Neutrophil (primary cell): ENCODE measurements around the gene GTF2E1.
"Not testable (repeated sequence)": the region's sequence is repeated elsewhere in the genome, so short reads cannot be mapped to it uniquely, and the experiment has no call there.

ENCODE experiments used
- H3K27ac ChIP-seq: fragments of 200-600 bp; sonication (generic); 2 replicates; pipeline ENCODE4 v1.5.1; 2016; ENCODE audit warnings: mild to moderate bottlenecking, moderate library complexity
- H3K27me3 ChIP-seq: fragments of 200-600 bp; sonication (generic); 2 replicates; pipeline ENCODE4 v1.6.0; 2016; ENCODE audit warnings: mild to moderate bottlenecking
- H3K36me3 ChIP-seq: fragments of 200-600 bp; sonication (generic); 2 replicates; pipeline ENCODE4 v1.5.1; 2017
- H3K4me1 ChIP-seq, 2 experiments: fragments of 200-600 bp in 1 of 2; sonication (generic) in 1 of 2; 1 replicate in 1 of 2; 2 replicates in 1 of 2; pipeline versions ENCODE4 v1.5.1 to v1.6.1; 2013 to 2016; ENCODE audit warnings: low read depth in 1 of 2, low read length in 1 of 2, mild to moderate bottlenecking in 1 of 2, moderate library complexity in 1 of 2; ENCODE audit not compliant: control insufficient read depth in 1 of 2, insufficient read depth in 1 of 2
- H3K4me3 ChIP-seq, 2 experiments: fragments of 200-600 bp in 1 of 2; sonication (generic) in 1 of 2; 1 replicate in 1 of 2; 2 replicates in 1 of 2; pipeline ENCODE4 v1.5.1; 2013 to 2016; ENCODE audit warnings: low read depth in 1 of 2, low read length in 1 of 2, mild to moderate bottlenecking in 1 of 2, moderate library complexity in 1 of 2
- H3K9me3 ChIP-seq: fragments of 200-600 bp; sonication (generic); 2 replicates; pipeline ENCODE4 v1.5.1; 2016
- CTCF ChIP-seq: fragments of 200-600 bp; sonication (generic); IDR thresholded peaks from 2 replicates; pipeline ENCODE4 v1.5.1; 2016; ENCODE audit warnings: antibody characterized with exemption

Gene GTF2E1

GRCh38 chr3:120708408-120708807, 34.1 kb upstream of the GTF2E1 start:
- Histone ChIP-seq H3K9me3 (no peaks in the 10 kb centered on the region), H3K27me3 (no peaks in the 10 kb centered on the region), H3K27ac (no peak overlapping the region), H3K36me3 (no peaks in the 10 kb centered on the region), H3K4me3 (no peak overlapping the region), H3K4me1 (no peaks in the 10 kb centered on the region)
- TF ChIP-seq CTCF = no peak

GRCh38 chr3:120710369-120710768, 32.2 kb upstream of the GTF2E1 start:
- H3K4me1 ChIP-seq = no peaks in the 10 kb centered on the region
- H3K4me3 ChIP-seq = no peak overlapping the region
- no peaks in the 10 kb centered on the region for H3K36me3 ChIP-seq
- H3K27ac ChIP-seq = no peak overlapping the region
- H3K9me3 ChIP-seq = no peaks in the 10 kb centered on the region
- no peaks in the 10 kb centered on the region for H3K27me3 ChIP-seq
- no peak for TF ChIP-seq CTCF

DNA sequence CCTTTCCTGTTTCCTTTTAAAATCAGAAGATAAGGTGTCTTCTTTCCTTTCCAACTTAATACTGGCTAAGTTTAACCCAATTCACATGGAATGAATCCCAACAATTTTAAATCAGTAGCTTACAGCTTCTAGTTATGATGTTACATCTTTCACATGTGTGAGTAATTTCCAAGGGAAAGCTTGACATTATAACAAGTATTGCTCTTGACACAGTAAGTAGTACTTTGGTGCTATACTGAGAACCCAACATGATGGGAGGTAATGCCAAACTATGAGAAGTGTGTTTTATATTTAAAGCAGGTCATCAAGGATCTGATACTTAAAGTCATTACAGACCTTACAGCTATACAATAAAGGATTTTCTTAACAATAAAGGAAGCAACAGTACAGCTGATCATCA, 29.3 kb upstream of the GTF2E1 start:
- Histone ChIP-seq H3K27me3 (no peaks in the 10 kb centered on the region), H3K36me3 (no peaks in the 10 kb centered on the region), H3K27ac (no peak overlapping the region), H3K9me3 (no peaks in the 10 kb centered on the region), H3K4me1 (no peaks in the 10 kb centered on the region), H3K4me3 (no peak overlapping the region)
- no peak for TF ChIP-seq CTCF

DNA sequence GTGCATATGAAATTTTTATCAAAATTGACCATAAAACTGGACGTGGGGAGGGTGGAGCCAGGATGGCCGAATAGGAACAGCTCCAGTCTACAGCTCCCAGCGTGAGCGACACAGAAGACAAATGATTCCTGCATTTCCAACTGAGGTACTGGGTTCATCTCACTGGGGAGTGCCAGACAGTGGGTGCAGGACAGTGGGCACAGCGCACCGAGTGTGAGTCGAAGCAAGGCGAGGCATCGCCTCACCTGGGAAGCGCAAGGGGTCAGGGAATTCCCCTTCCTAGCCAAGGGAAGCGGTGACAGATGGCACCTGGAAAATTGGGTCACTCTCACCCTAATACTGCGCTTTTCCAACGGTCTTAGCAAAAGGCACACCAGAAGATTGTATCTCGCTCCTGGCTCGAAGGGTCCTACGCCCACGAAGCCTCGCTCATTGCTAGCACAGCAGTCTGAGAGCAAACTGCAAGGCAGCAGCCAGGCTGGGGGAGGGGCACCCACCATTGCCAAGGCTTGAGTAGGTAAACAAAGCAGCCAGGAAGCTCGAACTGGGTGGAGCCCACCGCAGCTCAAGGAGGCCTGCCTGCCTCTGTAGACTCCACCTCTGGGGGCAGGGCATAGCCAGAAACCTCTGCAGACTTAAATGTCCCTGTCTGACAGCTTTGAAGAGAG, 23.2 kb upstream of the GTF2E1 start:
- H3K36me3 ChIP-seq, H3K27ac ChIP-seq, H3K4me1 ChIP-seq, H3K27me3 ChIP-seq, H3K4me3 ChIP-seq, H3K9me3 ChIP-seq: not testable (repeated sequence)

DNA sequence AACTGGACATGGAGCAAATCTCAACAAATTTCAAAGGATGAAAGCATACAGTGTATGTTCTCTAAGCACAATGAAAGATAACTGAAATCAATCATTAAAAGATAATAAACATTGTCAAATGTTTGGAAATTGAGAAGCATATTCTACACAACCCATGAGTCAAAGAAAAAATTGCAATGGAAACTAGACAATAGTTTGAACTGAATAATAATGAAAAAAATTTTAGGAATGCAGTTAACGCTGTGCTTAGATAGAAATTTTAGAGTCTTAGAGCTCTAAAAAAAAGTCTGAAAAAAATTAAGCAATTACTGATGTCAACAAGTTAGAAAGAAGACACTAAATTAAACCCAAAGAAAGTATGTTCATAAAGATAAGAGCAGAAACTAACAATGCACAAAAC, 15.8 kb upstream of the GTF2E1 start:
- no peak for TF ChIP-seq CTCF
- no peak overlapping the region for H3K4me3 ChIP-seq
- no peaks in the 10 kb centered on the region for H3K36me3 ChIP-seq
- no peaks in the 10 kb centered on the region for H3K4me1 ChIP-seq
- H3K27ac ChIP-seq = no peak overlapping the region
- no peaks in the 10 kb centered on the region for H3K9me3 ChIP-seq
- no peaks in the 10 kb centered on the region for H3K27me3 ChIP-seq

DNA sequence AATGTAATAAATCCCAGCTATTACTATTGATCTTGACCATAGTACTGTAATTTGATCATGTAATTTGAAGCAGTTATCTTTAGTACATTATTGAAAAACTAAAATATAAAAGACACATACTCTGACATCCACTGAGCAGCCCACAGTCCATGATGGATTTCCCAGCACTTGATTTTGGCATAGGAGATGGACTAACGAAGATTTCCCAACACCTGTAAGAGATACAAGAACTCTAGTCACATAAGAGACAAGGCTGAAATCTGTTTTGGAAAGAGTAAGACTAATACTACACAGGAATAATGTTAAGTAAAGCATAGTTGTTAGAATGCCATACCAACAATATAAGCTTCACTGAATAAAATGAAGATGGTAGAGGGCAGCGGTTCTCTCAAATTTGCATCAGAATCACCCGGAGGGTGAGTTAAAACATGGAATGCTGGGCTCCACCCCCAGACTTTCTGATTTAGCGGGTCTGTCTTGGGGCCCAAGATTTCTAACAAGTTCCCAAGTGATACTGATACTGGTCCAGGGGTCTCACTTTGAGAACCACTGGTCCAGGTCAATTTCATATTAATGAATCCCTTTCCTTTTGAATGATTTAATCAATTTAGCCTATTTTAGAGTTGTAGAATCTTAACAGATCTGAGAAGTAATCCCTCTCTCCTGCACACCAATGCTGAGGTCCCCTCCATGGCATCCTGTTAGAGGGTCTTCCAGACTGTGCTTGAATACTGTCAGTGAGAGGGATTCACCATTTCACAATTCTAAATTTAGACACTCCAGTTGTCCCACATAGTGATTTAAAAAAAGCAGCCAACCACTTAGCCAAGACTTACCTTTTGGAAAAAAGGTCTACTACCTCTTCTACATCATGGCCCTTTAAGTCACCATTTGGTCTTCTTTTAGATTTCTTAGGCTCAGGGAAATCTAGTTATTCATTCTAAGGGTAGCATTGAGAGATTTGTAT, 11.7 kb upstream of the GTF2E1 start:
- no peak overlapping the region for H3K4me3 ChIP-seq
- H3K36me3 ChIP-seq = no peaks in the 10 kb centered on the region
- no peak overlapping the region for H3K27ac ChIP-seq
- H3K9me3 ChIP-seq = no peaks in the 10 kb centered on the region
- H3K4me1 ChIP-seq = no peaks in the 10 kb centered on the region
- no peaks in the 10 kb centered on the region for H3K27me3 ChIP-seq
- no peak for TF ChIP-seq CTCF

DNA sequence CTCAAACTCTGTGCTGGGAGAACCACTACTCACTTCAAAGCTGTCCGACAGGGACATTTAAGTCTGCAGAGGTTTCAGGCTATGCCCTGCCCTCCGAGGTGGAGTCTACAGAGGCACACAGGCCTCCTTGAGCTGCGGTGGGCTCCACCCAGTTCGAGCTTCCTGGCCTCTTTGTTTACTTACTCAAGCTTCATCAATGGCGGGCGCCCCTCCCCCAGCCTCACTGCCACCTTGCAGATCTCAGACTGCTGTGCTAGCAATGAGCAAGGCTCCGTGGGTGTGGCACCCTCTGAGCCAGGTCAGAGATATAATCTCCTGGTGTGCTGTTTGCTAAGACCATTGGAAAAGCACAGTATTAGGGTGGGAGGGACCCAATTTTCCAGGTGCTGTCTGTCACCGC, 4.5 kb upstream of the GTF2E1 start:
- H3K4me3 ChIP-seq, H3K4me1 ChIP-seq, H3K27ac ChIP-seq, H3K9me3 ChIP-seq, H3K27me3 ChIP-seq, H3K36me3 ChIP-seq: not testable (repeated sequence)
